Activated CD4-positive, alpha-beta memory T cell treated with anti-CD3 and anti-CD28 coated beads for 36 hours (primary cell): Measurements from ENCODE around the gene SLC30A9. TPM values are rescaled to one million over a fixed set of nuclear protein-coding genes. Genes with fewer than 3 reads are reported as not detected.
A peak's percentile ranks its signal among the peaks of the same experiment; 100 is the strongest.

Experiments
- CTCF ChIA-PET: fragments of 350-600 bp; sonication (Branson Sonifier 250); formaldehyde crosslinking; loops from one replicate; lab custom pipeline; 2021; ENCODE audit warnings: antibody characterized with exemption, inconsistent platforms; lab: Charles Lee
- POLR2A ChIA-PET: fragments of 350-600 bp; sonication (Branson Sonifier 250); formaldehyde crosslinking; loops from one replicate; lab custom pipeline; 2021; ENCODE audit warnings: antibody characterized with exemption; lab: Charles Lee
- DNase-seq: peaks from one replicate; pipeline ENCODE4 v3.0.0-alpha.2; 2020
- H3K27ac Mint-ChIP-seq: one replicate; pipeline ENCODE4 v1.8.0; 2021; ENCODE audit warnings: mixed read lengths
- H3K27me3 Mint-ChIP-seq: one replicate; pipeline ENCODE4 v1.8.0; 2021; ENCODE audit warnings: mixed read lengths
- H3K36me3 Mint-ChIP-seq: one replicate; pipeline ENCODE4 v1.8.0; 2021; ENCODE audit warnings: mixed read lengths
- H3K4me1 Mint-ChIP-seq: one replicate; pipeline ENCODE4 v1.8.0; 2021; ENCODE audit warnings: low read depth, mixed read lengths
- H3K4me3 Mint-ChIP-seq: one replicate; pipeline ENCODE4 v1.8.0; 2021; ENCODE audit warnings: mild to moderate bottlenecking, mixed read lengths
- H3K9me3 Mint-ChIP-seq: one replicate; pipeline ENCODE4 v1.8.0; 2021; ENCODE audit warnings: mixed read lengths
- intact Hi-C: fragments of 100-400 bp; cut with micrococcal nuclease; formaldehyde crosslinking; loops from one replicate; pipeline ENCODE4 v1.15.1; 2023
- total RNA-seq, 2 experiments: library from RNA; stranded (reverse); gene quantifications; one replicate each; pipeline ENCODE4 v1.2.3, GENCODE V29; 2021

The SLC30A9 gene
- total RNA-seq = 10 to 100 TPM; 43.3 to 48.3 TPM

DNA sequence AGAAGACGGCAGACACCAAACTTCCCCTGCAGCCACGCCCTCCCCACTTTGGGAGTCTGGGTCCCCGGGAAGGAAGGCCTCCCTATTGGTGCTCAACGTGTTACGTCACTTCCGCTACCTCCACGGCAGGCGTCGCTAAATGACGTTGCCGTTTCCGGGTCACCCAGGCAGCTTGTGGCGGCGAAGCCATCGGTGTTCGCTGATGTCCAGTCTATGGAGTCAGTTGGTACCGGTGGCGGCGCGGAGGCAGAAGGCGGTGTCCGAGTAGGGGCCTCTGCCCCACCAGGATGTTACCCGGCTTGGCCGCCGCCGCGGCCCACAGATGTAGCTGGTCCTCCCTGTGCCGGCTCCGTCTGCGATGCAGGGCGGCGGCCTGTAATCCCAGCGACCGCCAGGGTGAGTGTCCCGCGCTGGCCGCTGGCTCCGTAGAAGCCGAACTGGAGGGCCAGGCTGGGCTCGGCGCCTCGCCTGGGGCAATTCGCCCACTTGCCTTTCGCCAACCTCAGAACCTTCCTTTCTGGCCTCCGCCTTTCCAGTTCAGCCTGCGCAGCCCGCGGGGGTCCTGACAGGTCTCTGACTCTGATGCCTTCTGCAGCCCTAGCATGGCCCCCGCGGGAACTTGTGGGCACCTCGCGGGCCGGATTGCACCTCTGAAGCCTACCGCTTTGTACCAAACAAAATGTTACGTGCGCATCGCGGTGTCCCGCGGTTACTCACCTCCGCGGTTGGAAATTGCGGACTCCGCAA, at the start of gene SLC30A9:
TSS of gene SLC30A9 (plus strand) at position 166 of the 747 bp plus-strand sequence. CDS start at position 288, 122 bp downstream.
- POLR2A ChIA-PET = interaction anchor here (0.6 to 3.0 kb wide), 2 partner anchors 50 to 55 kb away, joined by 3 to 10 read pairs; partner anchors contain the start of gene TMEM33
- peak; percentile 96 for DNase-seq
- Mint-ChIP-seq H3K4me1 (peaks cover 28% of the 10 kb centered on the region), H3K27me3 (no peaks in the 10 kb centered on the region), H3K27ac (peak within 1 kb of the TSS; percentile 89), H3K4me3 (peak within 1 kb of the TSS; percentile 98), H3K9me3 (no peaks in the 10 kb centered on the region), H3K36me3 (peaks cover 4% of the 10 kb centered on the region)
- intact Hi-C loops = loop anchor here (1.0 kb wide), 1 partner anchor 55 kb away; the partner anchor contains the start of gene TMEM33
- CTCF ChIA-PET = interaction anchor here (0.8 kb wide), 1 partner anchor 10 kb away, joined by 3 read pairs; no protein-coding TSS in a partner anchor

DNA sequence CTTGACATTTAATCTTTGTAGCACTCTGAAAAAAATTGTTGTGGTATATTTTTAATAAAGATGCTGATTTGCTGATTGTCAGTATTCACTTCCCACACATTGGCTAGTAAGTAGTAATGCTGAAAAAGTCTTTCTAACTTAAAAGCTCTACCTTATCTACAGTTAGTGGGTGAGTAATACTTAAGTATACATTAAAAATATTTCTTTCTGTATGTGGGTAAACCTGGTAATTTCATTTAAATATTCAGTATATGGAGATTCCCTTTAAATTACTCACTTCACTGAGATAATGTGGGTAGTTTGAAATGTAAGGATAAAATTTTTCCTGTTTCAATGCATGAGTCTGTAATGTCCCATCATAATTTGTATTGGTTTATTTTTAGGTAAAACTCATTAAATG, 49.5 kb upstream of the SLC30A9 start:
- POLR2A ChIA-PET = interaction anchor here (1.1 kb wide), 1 partner anchor 49 kb away, joined by 3 read pairs; the partner anchor contains the start of gene SLC30A9
- H3K27me3 Mint-ChIP-seq = no peaks in the 10 kb centered on the region
- no peak overlapping the region for H3K4me3 Mint-ChIP-seq
- DNase-seq = no peak
- CTCF ChIA-PET = no interaction called here
- H3K4me1 Mint-ChIP-seq = peaks cover 30% of the 10 kb centered on the region
- H3K27ac Mint-ChIP-seq = no peak overlapping the region
- H3K36me3 Mint-ChIP-seq = peaks cover 36% of the 10 kb centered on the region
- H3K9me3 Mint-ChIP-seq = no peaks in the 10 kb centered on the region
- intact Hi-C loops = no loop called here

DNA sequence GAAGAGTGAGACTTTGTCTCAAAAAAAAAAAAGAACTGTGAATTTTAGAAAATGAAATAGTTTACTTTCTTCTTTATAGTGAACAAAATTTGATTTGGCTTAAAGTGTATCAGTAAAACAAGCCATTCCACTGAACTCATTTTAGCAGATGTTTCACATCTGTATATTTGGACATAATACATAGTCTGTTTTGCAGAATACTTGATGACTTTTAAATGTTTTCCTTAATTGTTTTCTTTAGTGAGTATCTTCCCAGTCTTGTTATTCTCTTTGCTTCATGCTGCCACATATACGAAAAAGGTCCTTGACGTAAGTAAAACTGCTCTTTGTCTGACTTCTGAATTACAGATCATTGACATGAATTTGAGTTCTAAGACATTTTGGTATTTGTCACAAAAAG, 46.8 kb upstream of the SLC30A9 start:
- no peak overlapping the region for H3K27ac Mint-ChIP-seq
- intact Hi-C loops = no loop called here
- no peaks in the 10 kb centered on the region for H3K27me3 Mint-ChIP-seq
- DNase-seq = no peak
- H3K36me3 Mint-ChIP-seq = peaks cover 34% of the 10 kb centered on the region
- CTCF ChIA-PET = no interaction called here
- H3K4me3 Mint-ChIP-seq = no peak overlapping the region
- H3K4me1 Mint-ChIP-seq = peaks cover 9% of the 10 kb centered on the region
- POLR2A ChIA-PET = no interaction called here
- H3K9me3 Mint-ChIP-seq = no peaks in the 10 kb centered on the region

DNA sequence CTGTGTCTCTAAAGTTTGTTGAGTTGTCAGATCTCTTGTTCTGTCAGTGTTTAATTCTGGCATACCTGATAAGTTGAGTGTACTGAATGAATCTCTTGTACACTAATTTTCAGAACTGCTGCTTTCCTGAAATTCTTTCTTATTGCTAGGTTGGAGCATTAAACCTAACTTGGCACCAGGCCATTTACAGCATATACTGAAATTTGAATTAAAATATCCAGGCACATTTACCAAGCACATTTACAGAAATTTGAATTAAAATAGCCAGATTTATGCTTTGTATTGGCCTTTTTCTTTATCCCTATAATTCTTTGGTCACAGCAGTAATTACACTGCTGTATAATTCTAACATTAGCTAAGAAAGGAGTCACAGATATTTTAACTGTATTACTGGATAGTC, 46.2 kb upstream of the SLC30A9 start:
- no peaks in the 10 kb centered on the region for H3K9me3 Mint-ChIP-seq
- no peaks in the 10 kb centered on the region for H3K27me3 Mint-ChIP-seq

DNA sequence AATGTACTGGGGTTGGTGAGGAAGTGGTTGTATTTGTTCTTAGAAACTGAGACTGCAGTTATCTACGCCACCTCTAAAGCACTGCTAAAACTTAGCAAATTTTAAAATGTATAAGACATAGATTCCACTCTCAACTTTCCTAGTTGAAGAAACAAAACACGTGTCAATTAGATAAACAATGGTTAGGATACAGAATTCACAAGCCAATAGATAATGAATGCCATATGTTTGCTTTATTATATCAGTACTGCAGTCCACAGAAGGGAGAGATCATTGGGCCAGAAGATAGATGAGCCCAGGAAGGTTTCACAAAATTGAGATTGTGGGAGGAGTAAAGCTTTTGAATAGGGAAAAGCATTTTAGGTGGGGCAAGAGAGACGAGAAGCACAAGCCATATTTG, 40.8 kb upstream of the SLC30A9 start:
- no peaks in the 10 kb centered on the region for H3K27me3 Mint-ChIP-seq
- H3K9me3 Mint-ChIP-seq = no peaks in the 10 kb centered on the region
- intact Hi-C loops = no loop called here
- no peak overlapping the region for H3K4me3 Mint-ChIP-seq
- H3K27ac Mint-ChIP-seq = no peak overlapping the region
- ChIA-PET CTCF (interaction anchor here (0.5 kb wide), 1 partner anchor 683 kb away, joined by 3 read pairs; no protein-coding TSS in a partner anchor), POLR2A (interaction anchor here (1.0 kb wide), 1 partner anchor 11 kb away, joined by 3 read pairs; no protein-coding TSS in a partner anchor)
- H3K36me3 Mint-ChIP-seq = peaks cover 42% of the 10 kb centered on the region
- H3K4me1 Mint-ChIP-seq = no peaks in the 10 kb centered on the region
- DNase-seq = no peak

More for the DNA sequence above, 46.2 kb upstream of the SLC30A9 start:
- Mint-ChIP-seq H3K4me1 (peaks cover 8% of the 10 kb centered on the region), H3K27ac (no peak overlapping the region), H3K36me3 (peaks cover 33% of the 10 kb centered on the region), H3K4me3 (no peak overlapping the region)
- POLR2A ChIA-PET = no interaction called here
- CTCF ChIA-PET = no interaction called here
- DNase-seq = no peak
- intact Hi-C loops = no loop called here

DNA sequence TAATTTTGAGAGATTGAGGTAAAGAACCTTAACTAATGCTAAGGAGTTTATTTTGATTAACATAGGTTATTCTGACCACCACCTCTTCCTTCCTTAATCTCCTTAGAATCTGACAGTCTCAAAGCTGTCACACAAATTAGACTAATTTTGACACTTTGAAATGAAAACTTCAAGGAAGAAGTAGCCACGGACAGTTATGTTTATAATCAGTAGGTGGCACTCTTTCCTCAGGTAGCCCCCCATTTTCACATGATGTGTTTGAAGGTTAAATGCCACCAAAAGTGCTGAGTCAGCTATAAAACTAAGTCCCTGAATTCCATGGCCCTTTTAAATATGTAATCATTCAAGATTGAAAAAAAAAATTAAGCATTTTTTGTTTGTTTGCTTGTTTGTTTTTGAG, 32.7 kb upstream of the SLC30A9 start:
- CTCF ChIA-PET = interaction anchor here (1.2 kb wide), 1 partner anchor 562 kb away, joined by 4 read pairs; no protein-coding TSS in a partner anchor

DNA sequence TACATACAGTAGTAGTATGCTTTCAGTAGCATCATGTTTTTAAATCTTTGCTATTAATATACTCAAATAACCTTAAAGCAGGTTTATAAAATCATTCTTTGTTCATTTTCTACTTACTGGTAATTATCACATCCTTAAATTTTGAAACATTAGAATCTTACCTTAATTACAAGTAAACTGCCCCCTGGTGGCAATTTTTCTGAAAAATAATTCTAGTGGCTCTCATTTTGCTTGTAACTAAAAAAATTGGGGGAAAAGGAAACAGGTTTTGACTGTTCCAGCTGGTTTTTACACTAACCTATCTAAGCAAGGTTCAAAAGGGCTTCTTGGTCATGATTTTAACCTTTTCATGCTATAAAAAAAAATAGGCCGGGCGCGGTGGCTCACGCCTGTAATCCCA, 27.2 kb upstream of the SLC30A9 start:
- ChIA-PET CTCF (interaction anchor here (0.6 to 1.3 kb wide), 5 partner anchors 9 to 698 kb away, joined by 3 to 5 read pairs (median 4); no protein-coding TSS in a partner anchor), POLR2A (no interaction called here)
- no peaks in the 10 kb centered on the region for H3K27me3 Mint-ChIP-seq
- peaks cover 6% of the 10 kb centered on the region for H3K9me3 Mint-ChIP-seq
- intact Hi-C loops = no loop called here
- no peak overlapping the region for H3K27ac Mint-ChIP-seq
- DNase-seq = no peak
- no peaks in the 10 kb centered on the region for H3K4me1 Mint-ChIP-seq
- peaks cover 2% of the 10 kb centered on the region for H3K36me3 Mint-ChIP-seq
- no peak overlapping the region for H3K4me3 Mint-ChIP-seq

More for the DNA sequence above, 32.7 kb upstream of the SLC30A9 start:
- Mint-ChIP-seq H3K36me3 (peaks cover 15% of the 10 kb centered on the region), H3K9me3 (no peaks in the 10 kb centered on the region), H3K27ac (no peak overlapping the region), H3K27me3 (no peaks in the 10 kb centered on the region), H3K4me1 (no peaks in the 10 kb centered on the region), H3K4me3 (no peak overlapping the region)
- POLR2A ChIA-PET = interaction anchor here (0.7 kb wide), 1 partner anchor 150 kb away, joined by 3 read pairs; no protein-coding TSS in a partner anchor
- intact Hi-C loops = no loop called here
- DNase-seq = no peak

DNA sequence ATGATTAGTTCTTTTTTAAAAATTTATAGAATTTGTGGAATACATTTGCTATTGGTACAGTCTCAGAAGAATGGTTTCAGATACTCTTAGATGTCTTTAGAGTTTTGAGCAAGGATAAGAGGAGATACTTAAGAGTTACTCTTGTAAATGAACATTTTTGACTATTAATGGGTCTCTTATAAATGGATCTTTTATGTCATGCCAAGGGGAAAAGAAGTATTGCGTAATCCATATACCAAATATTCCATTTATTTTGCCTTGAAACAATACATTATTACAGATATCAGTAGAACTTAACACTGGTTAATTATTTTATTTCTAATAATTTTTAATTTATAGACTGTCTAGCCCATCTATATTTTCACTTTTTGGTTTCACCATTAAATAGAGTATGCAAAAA, 25.9 kb upstream of the SLC30A9 start:
- no peaks in the 10 kb centered on the region for H3K27me3 Mint-ChIP-seq
- no peak overlapping the region for H3K4me3 Mint-ChIP-seq
- peaks cover 6% of the 10 kb centered on the region for H3K36me3 Mint-ChIP-seq
- H3K4me1 Mint-ChIP-seq = no peaks in the 10 kb centered on the region
- DNase-seq = no peak
- H3K27ac Mint-ChIP-seq = no peak overlapping the region
- intact Hi-C loops = no loop called here
- POLR2A ChIA-PET = no interaction called here
- CTCF ChIA-PET = interaction anchor here (1.3 kb wide), 1 partner anchor 17 kb away, joined by 3 read pairs; no protein-coding TSS in a partner anchor
- H3K9me3 Mint-ChIP-seq = peaks cover 17% of the 10 kb centered on the region

DNA sequence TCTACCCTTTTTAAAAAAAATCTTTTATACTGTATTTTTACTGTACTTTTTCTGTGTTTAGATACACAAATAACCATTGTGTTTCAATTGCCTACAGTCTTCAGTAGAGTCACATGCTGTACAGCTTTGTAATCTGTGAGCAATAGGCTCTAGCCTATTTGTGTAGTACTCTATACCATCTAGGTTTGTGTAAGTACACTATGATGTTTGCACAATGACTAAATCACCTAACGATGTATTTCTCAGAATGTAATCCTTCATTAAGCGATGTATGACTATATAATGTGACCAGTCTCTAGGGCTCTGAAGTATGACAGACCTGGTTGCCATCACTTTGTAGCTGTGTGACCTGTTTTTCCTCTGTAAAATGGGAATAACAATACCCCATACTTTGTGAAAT, 22.9 kb upstream of the SLC30A9 start:
- Mint-ChIP-seq H3K36me3 (peaks cover 6% of the 10 kb centered on the region), H3K27ac (no peak overlapping the region), H3K4me1 (no peaks in the 10 kb centered on the region), H3K27me3 (no peaks in the 10 kb centered on the region), H3K4me3 (no peak overlapping the region), H3K9me3 (peaks cover 18% of the 10 kb centered on the region)
- no peak for DNase-seq
- ChIA-PET CTCF (no interaction called here), POLR2A (no interaction called here)
- intact Hi-C loops = no loop called here

DNA sequence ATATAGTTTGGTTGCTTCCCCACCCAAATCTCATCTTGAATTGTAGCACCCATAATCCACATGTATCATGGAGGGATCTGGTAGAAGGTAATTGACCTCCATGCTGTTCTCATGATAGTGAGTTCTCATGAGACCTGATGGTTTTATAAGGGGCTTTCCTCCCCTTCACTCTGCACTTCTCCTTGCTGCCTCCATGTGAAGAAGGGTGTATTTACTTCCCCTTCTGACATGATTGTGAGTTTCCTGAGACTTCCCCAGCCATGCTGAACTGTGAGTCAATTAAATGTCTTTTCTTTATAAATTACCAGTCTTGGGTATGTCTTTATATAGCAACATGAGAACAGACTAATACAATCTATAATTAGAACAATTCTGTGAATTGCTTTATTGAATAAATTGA, 20.7 kb upstream of the SLC30A9 start:
- POLR2A ChIA-PET = no interaction called here

DNA sequence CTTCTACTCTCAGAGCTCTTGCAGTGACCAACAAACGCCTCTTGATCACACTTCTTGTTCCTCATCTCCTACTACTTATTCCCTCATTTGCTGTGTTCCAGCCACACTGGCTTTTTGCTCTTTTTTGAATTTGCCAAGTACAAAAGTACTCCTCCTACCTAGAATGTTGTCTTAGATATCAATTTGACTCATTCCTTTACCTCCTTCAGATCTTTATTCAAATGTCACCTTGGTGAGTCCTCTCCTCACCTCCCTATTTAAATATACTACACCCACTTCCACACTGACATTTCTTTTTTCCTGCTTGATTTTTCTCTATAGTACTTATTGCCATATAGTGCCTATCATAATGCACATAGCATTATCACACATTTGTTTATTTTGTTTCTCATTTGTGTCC, 15.0 kb upstream of the SLC30A9 start:
- DNase-seq = no peak
- Mint-ChIP-seq H3K4me3 (no peak overlapping the region), H3K36me3 (no peaks in the 10 kb centered on the region), H3K9me3 (no peaks in the 10 kb centered on the region), H3K27me3 (no peaks in the 10 kb centered on the region), H3K27ac (no peak overlapping the region), H3K4me1 (no peaks in the 10 kb centered on the region)
- CTCF ChIA-PET = no interaction called here
- intact Hi-C loops = no loop called here
- POLR2A ChIA-PET = no interaction called here

More for the DNA sequence above, 20.7 kb upstream of the SLC30A9 start:
- intact Hi-C loops = no loop called here
- H3K27me3 Mint-ChIP-seq = no peaks in the 10 kb centered on the region
- H3K4me3 Mint-ChIP-seq = no peak overlapping the region
- DNase-seq = no peak
- peaks cover 6% of the 10 kb centered on the region for H3K36me3 Mint-ChIP-seq
- no peaks in the 10 kb centered on the region for H3K4me1 Mint-ChIP-seq
- peaks cover 18% of the 10 kb centered on the region for H3K9me3 Mint-ChIP-seq
- no peak overlapping the region for H3K27ac Mint-ChIP-seq
- CTCF ChIA-PET = no interaction called here

DNA sequence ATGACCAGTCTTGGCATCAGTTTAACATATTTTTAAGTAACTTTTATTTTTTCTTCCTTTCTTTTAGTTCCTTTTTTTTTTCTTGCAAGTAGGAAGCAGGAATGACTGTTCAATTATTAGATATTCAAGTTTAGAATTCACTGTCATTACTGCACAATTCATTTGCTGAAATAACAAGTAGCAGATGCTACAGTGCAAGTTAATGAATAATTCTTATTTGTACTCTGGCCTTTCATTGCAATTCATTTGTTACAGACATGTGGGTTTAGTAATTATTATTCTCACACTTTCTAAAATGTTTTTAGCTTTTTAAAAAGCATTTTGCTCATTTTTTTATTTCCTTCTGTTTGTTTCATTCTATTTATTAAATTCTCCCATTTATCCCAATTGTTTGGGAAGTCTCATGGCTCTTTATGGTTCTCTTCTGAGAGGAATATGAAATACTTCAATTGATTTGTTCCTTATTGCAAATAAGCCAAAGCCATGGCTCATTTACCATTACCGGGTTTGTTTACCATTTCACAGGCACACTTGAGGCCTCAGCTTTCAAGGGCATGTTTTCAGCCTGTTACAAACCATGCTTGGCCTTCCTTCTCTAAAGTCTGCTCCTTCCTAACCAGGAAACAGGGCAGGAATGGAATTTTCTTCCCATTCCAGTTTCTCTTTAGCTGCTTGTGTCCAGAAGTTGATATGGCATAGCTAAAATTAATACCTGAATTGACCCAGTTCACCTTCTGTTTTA, 13.4 kb upstream of the SLC30A9 start:
- ChIA-PET CTCF (interaction anchor here (0.6 kb wide), 1 partner anchor 13 kb away, joined by 5 read pairs; no protein-coding TSS in a partner anchor), POLR2A (no interaction called here)
- intact Hi-C loops = no loop called here
- H3K9me3 Mint-ChIP-seq = no peaks in the 10 kb centered on the region
- H3K4me3 Mint-ChIP-seq = no peak overlapping the region
- DNase-seq = no peak
- H3K27ac Mint-ChIP-seq = no peak overlapping the region
- H3K36me3 Mint-ChIP-seq = no peaks in the 10 kb centered on the region
- no peaks in the 10 kb centered on the region for H3K27me3 Mint-ChIP-seq
- no peaks in the 10 kb centered on the region for H3K4me1 Mint-ChIP-seq
